Bronchial epithelial cell (primary cell): Measurements from ENCODE around the gene R3HDM2. TPM values are rescaled to one million over a fixed set of nuclear protein-coding genes. Genes with fewer than 3 reads are reported as not detected.
"Not testable (repeated sequence)": the region's sequence is repeated elsewhere in the genome, so short reads cannot be mapped to it uniquely, and the experiment has no call there.

Experiments used
- DNase-seq: peaks from one replicate; pipeline ENCODE4 v3.0.0-alpha.2; 2010; ENCODE audit warnings: low read depth
- FAIRE-seq: peaks from 2 replicates; lab custom pipeline; 2011; peaks lifted over from hg19 to GRCh38; lab: Jason Lieb, UNC
- H3K27me3 ChIP-seq: 2 replicates; pipeline ENCODE4 v1.5.1; 2011; ENCODE audit warnings: low read length; ENCODE audit not compliant: control insufficient read depth, insufficient read depth
- H3K36me3 ChIP-seq: 2 replicates; pipeline ENCODE4 v1.5.1; 2011; ENCODE audit warnings: low read length; ENCODE audit not compliant: control insufficient read depth, insufficient read depth
- H3K4me3 ChIP-seq: 2 replicates; pipeline ENCODE4 v1.5.1; 2011; ENCODE audit warnings: mild to moderate bottlenecking, low read depth, low read length, control low read depth
- CTCF ChIP-seq: IDR thresholded peaks from 2 replicates; pipeline ENCODE4 v1.5.1; 2011; ENCODE audit warnings: mild to moderate bottlenecking, moderate library complexity, low read length, control low read depth, inconsistent platforms; ENCODE audit not compliant: insufficient read depth, severe bottlenecking
- total RNA-seq: library from RNA; depleted of rRNA; stranded (reverse); fragments of >200 nt; gene quantifications from 2 replicates; pipeline ENCODE4 v1.2.1, GENCODE V29; 2014

The R3HDM2 gene
- total RNA-seq, 1 donor from 2014 or later: 5.5 TPM

DNA sequence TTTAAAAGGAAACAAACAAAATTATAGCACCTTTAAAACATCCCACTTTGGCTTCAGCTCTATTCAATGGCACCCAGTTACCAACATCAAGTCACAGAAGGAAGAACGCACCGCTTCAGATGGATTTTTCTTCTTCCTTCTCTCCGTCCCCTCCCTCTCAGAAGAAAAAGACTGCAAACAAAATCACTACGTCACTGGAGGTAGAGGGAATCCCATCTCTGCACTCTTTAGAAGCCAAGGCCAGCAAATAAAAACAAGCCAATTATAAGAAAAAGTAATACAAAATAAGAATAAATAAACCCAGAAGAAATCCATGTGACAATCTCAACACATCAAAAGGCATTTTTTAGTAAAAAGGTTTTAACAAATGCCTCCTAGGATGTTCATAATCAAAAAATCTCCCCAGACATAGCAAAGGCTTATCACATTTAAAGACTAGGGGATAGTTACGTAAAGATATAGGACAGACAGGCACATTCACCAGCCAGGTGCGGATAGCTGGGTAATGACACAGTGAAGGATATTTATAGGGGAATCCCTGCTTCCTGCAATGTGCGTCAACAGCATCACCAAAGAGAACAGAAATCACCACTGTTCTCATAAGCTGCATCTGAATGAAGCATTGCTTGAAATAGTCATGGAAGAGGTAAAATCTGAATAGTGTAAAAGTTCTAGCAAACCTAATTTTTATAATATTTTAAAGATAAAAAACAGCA, 89.4 kb downstream of the R3HDM2 start:
- no peaks in the 10 kb centered on the region for H3K27me3 ChIP-seq
- TF ChIP-seq CTCF: no peak
- FAIRE-seq: no peak
- H3K4me3 ChIP-seq: no peak overlapping the region
- peak; percentile 17 for DNase-seq
- peaks cover 2% of the 10 kb centered on the region for H3K36me3 ChIP-seq

- no peak for FAIRE-seq
- Histone ChIP-seq H3K4me3 (no peak overlapping the region), H3K36me3 (peaks cover 2% of the 10 kb centered on the region), H3K27me3 (no peaks in the 10 kb centered on the region)
- peak; percentile 12 for DNase-seq
- no peak for TF ChIP-seq CTCF
These were observed 90.7 kb downstream of the R3HDM2 start for GRCh38 chr12:57340104-57340503.

- H3K36me3 ChIP-seq, H3K27me3 ChIP-seq, FAIRE-seq, DNase-seq, H3K4me3 ChIP-seq: not testable (repeated sequence)
These were observed 94.5 kb downstream of the R3HDM2 start for GRCh38 chr12:57336299-57336698.

- FAIRE-seq (no peak), DNase-seq (no peak)
- Histone ChIP-seq H3K27me3 (no peaks in the 10 kb centered on the region), H3K4me3 (no peak overlapping the region), H3K36me3 (peaks cover 2% of the 10 kb centered on the region)
- no peak for TF ChIP-seq CTCF
These were observed 96.6 kb downstream of the R3HDM2 start for GRCh38 chr12:57334219-57334618.

GRCh38 chr12:57332646-57333312, 98.1 kb downstream of the R3HDM2 start:
- no peak for FAIRE-seq
- no peaks in the 10 kb centered on the region for H3K27me3 ChIP-seq
- DNase-seq: peak; percentile 75
- H3K4me3 ChIP-seq: no peak overlapping the region
- no peak for TF ChIP-seq CTCF
- H3K36me3 ChIP-seq: peaks cover 2% of the 10 kb centered on the region

GRCh38 chr12:57330992-57331391, 99.9 kb downstream of the R3HDM2 start:
- DNase-seq (no peak), FAIRE-seq (no peak)

More at GRCh38 chr12:57330992-57331391, 99.9 kb downstream of the R3HDM2 start:
- Histone ChIP-seq H3K36me3 (no peaks in the 10 kb centered on the region), H3K4me3 (no peak overlapping the region), H3K27me3 (no peaks in the 10 kb centered on the region)
- TF ChIP-seq CTCF: no peak
